GM23338 (cell line): ENCODE measurements around the gene ST14. TPM values are rescaled to one million over a fixed set of nuclear protein-coding genes. Genes with fewer than 3 reads are reported as not detected.

Experiments
- ATAC-seq: fragments of 200-7000 bp; cut with Tn5 transposase; 3 replicates; pipeline ENCODE4 v1.9.1; 2020
- DNase-seq: peaks from one replicate; pipeline ENCODE4 v3.0.0-alpha.2; 2015; ENCODE audit warnings: low spot score
- H2AFZ ChIP-seq: fragments of 200-600 bp; sonication (generic); 2 replicates; pipeline ENCODE4 v1.8.0; 2016; ENCODE audit warnings: antibody characterized with exemption, mild to moderate bottlenecking, moderate library complexity
- H3F3A ChIP-seq: fragments of 200-600 bp; sonication (generic); replicated peaks from 2 replicates; pipeline ENCODE4 v1.8.0; 2017; ENCODE audit warnings: antibody characterized with exemption, mixed run types, low read depth
- H3K27ac ChIP-seq: fragments of 200-600 bp; sonication (generic); 2 replicates; pipeline ENCODE4 v1.6.1; 2016; ENCODE audit warnings: low read depth
- H3K27me3 ChIP-seq: fragments of 200-600 bp; sonication (generic); 2 replicates; pipeline ENCODE4 v1.8.0; 2016; ENCODE audit warnings: mild to moderate bottlenecking, mixed run types, moderate library complexity; ENCODE audit not compliant: insufficient read depth
- H3K36me3 ChIP-seq: fragments of 200-600 bp; sonication (generic); 2 replicates; pipeline ENCODE4 v1.8.0; 2016; ENCODE audit warnings: mild to moderate bottlenecking; ENCODE audit not compliant: insufficient read depth
- H3K4me1 ChIP-seq: fragments of 200-600 bp; sonication (generic); 2 replicates; pipeline ENCODE4 v1.8.0; 2016; ENCODE audit warnings: mild to moderate bottlenecking, moderate library complexity; ENCODE audit not compliant: insufficient read depth
- H3K4me2 ChIP-seq: fragments of 200-600 bp; sonication (generic); 2 replicates; pipeline ENCODE4 v1.7.1; 2017; ENCODE audit warnings: mixed run types
- H3K4me3 ChIP-seq: fragments of 200-600 bp; sonication (generic); 2 replicates; pipeline ENCODE4 v1.6.1; 2016; ENCODE audit warnings: mixed run types
- H3K79me2 ChIP-seq: fragments of 200-600 bp; sonication (generic); replicated peaks from 2 replicates; pipeline ENCODE4 v1.8.0; 2017; ENCODE audit warnings: mild to moderate bottlenecking; ENCODE audit not compliant: insufficient read depth
- H3K9me2 ChIP-seq: fragments of 200-600 bp; sonication (generic); 2 replicates; pipeline ENCODE4 v1.8.0; 2017; ENCODE audit not compliant: insufficient read depth
- H4K20me1 ChIP-seq: fragments of 200-600 bp; sonication (generic); replicated peaks from 2 replicates; pipeline ENCODE4 v1.8.0; 2017; ENCODE audit warnings: mild to moderate bottlenecking; ENCODE audit not compliant: insufficient read depth
- H3K27ac Mint-ChIP-seq: 2 replicates; pipeline ENCODE4 v1.8.0; 2020; ENCODE audit warnings: inconsistent platforms, mild to moderate bottlenecking, moderate library complexity, mixed read lengths
- H3K27me3 Mint-ChIP-seq: 3 replicates; pipeline ENCODE4 v1.8.0; 2022; ENCODE audit warnings: low read depth, mild to moderate bottlenecking, moderate library complexity, mixed read lengths, inconsistent platforms; ENCODE audit not compliant: insufficient read depth, poor library complexity
- H3K36me3 Mint-ChIP-seq: 3 replicates; pipeline ENCODE4 v1.8.0; 2021; ENCODE audit warnings: low read depth, mild to moderate bottlenecking, inconsistent platforms, moderate library complexity, mixed read lengths
- H3K4me1 Mint-ChIP-seq: 3 replicates; pipeline ENCODE4 v1.8.0; 2020; ENCODE audit warnings: mild to moderate bottlenecking, inconsistent platforms, mixed read lengths
- H3K4me3 Mint-ChIP-seq: 3 replicates; pipeline ENCODE4 v1.8.0; 2021; ENCODE audit warnings: moderate library complexity, mild to moderate bottlenecking, inconsistent platforms, mixed read lengths
- H3K9me3 Mint-ChIP-seq: 3 replicates; pipeline ENCODE4 v1.8.0; 2020; ENCODE audit warnings: moderate library complexity, mild to moderate bottlenecking, inconsistent platforms, mixed read lengths
- CREB1 ChIP-seq: fragments of 250-450 bp; sonication (Bioruptor Pico); IDR thresholded peaks from 2 replicates; pipeline ENCODE4 v1.5.0; 2020; ENCODE audit warnings: low read depth, mild to moderate bottlenecking, moderate library complexity
- ETS1 ChIP-seq: IDR thresholded peaks from 2 replicates; pipeline ENCODE4 v1.6.1; 2016; ENCODE audit warnings: antibody characterized with exemption
- EZH2 ChIP-seq: fragments of 200-600 bp; sonication (generic); IDR thresholded peaks from one replicate; pipeline ENCODE4 v1.8.0; 2017; ENCODE audit warnings: antibody characterized with exemption, mild to moderate bottlenecking, low read depth; ENCODE audit not compliant: unreplicated experiment
- EZH2phosphoT487 ChIP-seq: fragments of 200-600 bp; sonication (generic); IDR thresholded peaks from one replicate; pipeline ENCODE4 v1.8.1; 2018; ENCODE audit warnings: antibody characterized with exemption; ENCODE audit not compliant: unreplicated experiment
- JUNB ChIP-seq: IDR thresholded peaks from one replicate; pipeline ENCODE4 v1.6.1; 2016; ENCODE audit warnings: antibody characterized with exemption; ENCODE audit not compliant: unreplicated experiment
- NANOG ChIP-seq: IDR thresholded peaks from 2 replicates; pipeline ENCODE4 v1.6.1; 2016; ENCODE audit warnings: antibody characterized with exemption, borderline replicate concordance
- POLR2AphosphoS5 ChIP-seq: IDR thresholded peaks from 2 replicates; pipeline ENCODE4 v1.6.1; 2016; ENCODE audit warnings: antibody characterized with exemption, low read depth
- STAT1 ChIP-seq: IDR thresholded peaks from one replicate; pipeline ENCODE4 v1.6.1; 2016; ENCODE audit warnings: antibody characterized with exemption; ENCODE audit not compliant: unreplicated experiment
- ZNF114 ChIP-seq: fragments of 250-450 bp; sonication (Bioruptor Pico); IDR thresholded peaks from 2 replicates; pipeline ENCODE4 v1.5.0; 2020; ENCODE audit warnings: mild to moderate bottlenecking, moderate library complexity
- ZNF331 ChIP-seq: fragments of 250-450 bp; sonication (Bioruptor Pico); IDR thresholded peaks from 2 replicates; pipeline ENCODE4 v1.5.0; 2020; ENCODE audit warnings: low read depth, mild to moderate bottlenecking, moderate library complexity
- polyA plus RNA-seq: library from polyadenylated mRNA; unstranded; fragments of >200 nt; fragmentation: Nextera tagmentation; extraction: Ambion mirVana; gene quantifications from 2 replicates; pipeline ENCODE4 v1.2.1, GENCODE V29; 2016
- total RNA-seq: library from RNA; depleted of rRNA; stranded (reverse); fragments of >200 nt; shearing (Covaris generic); gene quantifications from 2 replicates; pipeline ENCODE4 v1.2.3, GENCODE V29; 2014
- TF ChIP-seq, protein P1 (sequence below): fragments of 250-450 bp; sonication (Bioruptor Pico); IDR thresholded peaks from 2 replicates; pipeline ENCODE4 v1.5.0; 2020; ENCODE audit warnings: mild to moderate bottlenecking, moderate library complexity
- TF ChIP-seq, protein P2 (sequence below), 2 experiments: fragments of 200-600 bp in 1 of 2; sonication (generic) in 1 of 2; conservative IDR thresholded peaks; 2 replicates each; pipeline versions ENCODE4 v1.5.1 to v1.6.1; 2016 to 2017; ENCODE audit warnings: antibody characterized with exemption in 2 of 2, low read depth in 2 of 2, mild to moderate bottlenecking in 2 of 2, moderate library complexity in 1 of 2
- TF ChIP-seq, protein P3 (sequence below): IDR thresholded peaks from one replicate; pipeline ENCODE4 v1.6.1; 2018; ENCODE audit warnings: antibody characterized with exemption; ENCODE audit not compliant: unreplicated experiment

The ST14 gene
- total and polyA plus RNA-seq, 2 experiments from 2014 or later = 7.9 to 32.7 TPM

DNA sequence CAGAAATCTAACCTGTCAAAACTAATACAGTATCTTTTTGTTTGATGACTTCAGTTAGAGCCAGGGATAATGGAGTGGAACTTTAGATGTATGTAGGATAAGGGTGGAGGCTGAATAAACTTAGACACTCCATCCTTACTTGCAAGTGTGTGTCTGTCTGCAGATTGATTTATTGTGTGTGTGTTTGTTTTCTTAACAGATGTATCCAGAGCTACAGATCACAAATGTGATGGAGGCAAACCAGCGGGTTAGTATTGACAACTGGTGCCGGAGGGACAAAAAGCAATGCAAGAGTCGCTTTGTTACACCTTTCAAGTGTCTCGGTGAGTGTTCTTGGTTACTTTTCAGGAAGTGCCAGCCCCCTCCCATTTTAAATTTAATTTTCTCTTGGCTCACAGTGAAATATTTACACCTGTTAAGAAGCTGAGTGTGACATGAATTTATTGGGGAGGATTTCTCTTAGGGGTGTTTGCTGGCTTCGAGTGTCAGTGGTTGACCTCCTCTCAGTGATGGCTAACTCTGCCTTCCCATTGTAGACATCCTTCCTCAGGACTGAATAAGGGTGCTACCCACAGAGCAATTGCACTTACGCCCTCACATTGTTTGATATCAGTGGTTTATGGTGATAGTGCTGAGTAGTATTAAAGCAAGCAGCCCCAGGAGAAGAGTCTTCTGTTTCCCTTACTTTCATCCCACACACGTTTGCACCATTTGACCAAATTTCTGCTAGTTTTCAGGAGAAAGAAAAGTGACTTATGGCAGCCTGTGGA is 49.1 kb upstream of the ST14 start:
- no peaks in the 10 kb centered on the region for H3K27me3 ChIP-seq
- no peak overlapping the region for H3K4me3 Mint-ChIP-seq
- no peak overlapping the region for H3K27ac Mint-ChIP-seq
- H3K79me2 ChIP-seq = peaks cover 46% of the 10 kb centered on the region
- H3K36me3 Mint-ChIP-seq = peaks cover 51% of the 10 kb centered on the region
- no peak overlapping the region for H2AFZ ChIP-seq
- no peak overlapping the region for H3K4me2 ChIP-seq
- peaks cover 24% of the 10 kb centered on the region; the same call in 2 of the 3 replicates for H3K4me1 Mint-ChIP-seq
- peaks cover 4% of the 10 kb centered on the region; the same call in 2 of the 3 replicates for H3K9me3 Mint-ChIP-seq
- no peak for ATAC-seq
- peaks cover 19% of the 10 kb centered on the region for H3K36me3 ChIP-seq
- H4K20me1 ChIP-seq = peaks cover 20% of the 10 kb centered on the region
- no peak overlapping the region for H3K4me3 ChIP-seq
- no peak for DNase-seq
- no peak overlapping the region for H3K27ac ChIP-seq
- H3K4me1 ChIP-seq = peaks cover 24% of the 10 kb centered on the region
- H3K9me2 ChIP-seq = peaks cover 3% of the 10 kb centered on the region; the same call in 1 of the 2 replicates
- peaks cover 4% of the 10 kb centered on the region for H3K27me3 Mint-ChIP-seq
- TF ChIP-seq, protein P1, sequence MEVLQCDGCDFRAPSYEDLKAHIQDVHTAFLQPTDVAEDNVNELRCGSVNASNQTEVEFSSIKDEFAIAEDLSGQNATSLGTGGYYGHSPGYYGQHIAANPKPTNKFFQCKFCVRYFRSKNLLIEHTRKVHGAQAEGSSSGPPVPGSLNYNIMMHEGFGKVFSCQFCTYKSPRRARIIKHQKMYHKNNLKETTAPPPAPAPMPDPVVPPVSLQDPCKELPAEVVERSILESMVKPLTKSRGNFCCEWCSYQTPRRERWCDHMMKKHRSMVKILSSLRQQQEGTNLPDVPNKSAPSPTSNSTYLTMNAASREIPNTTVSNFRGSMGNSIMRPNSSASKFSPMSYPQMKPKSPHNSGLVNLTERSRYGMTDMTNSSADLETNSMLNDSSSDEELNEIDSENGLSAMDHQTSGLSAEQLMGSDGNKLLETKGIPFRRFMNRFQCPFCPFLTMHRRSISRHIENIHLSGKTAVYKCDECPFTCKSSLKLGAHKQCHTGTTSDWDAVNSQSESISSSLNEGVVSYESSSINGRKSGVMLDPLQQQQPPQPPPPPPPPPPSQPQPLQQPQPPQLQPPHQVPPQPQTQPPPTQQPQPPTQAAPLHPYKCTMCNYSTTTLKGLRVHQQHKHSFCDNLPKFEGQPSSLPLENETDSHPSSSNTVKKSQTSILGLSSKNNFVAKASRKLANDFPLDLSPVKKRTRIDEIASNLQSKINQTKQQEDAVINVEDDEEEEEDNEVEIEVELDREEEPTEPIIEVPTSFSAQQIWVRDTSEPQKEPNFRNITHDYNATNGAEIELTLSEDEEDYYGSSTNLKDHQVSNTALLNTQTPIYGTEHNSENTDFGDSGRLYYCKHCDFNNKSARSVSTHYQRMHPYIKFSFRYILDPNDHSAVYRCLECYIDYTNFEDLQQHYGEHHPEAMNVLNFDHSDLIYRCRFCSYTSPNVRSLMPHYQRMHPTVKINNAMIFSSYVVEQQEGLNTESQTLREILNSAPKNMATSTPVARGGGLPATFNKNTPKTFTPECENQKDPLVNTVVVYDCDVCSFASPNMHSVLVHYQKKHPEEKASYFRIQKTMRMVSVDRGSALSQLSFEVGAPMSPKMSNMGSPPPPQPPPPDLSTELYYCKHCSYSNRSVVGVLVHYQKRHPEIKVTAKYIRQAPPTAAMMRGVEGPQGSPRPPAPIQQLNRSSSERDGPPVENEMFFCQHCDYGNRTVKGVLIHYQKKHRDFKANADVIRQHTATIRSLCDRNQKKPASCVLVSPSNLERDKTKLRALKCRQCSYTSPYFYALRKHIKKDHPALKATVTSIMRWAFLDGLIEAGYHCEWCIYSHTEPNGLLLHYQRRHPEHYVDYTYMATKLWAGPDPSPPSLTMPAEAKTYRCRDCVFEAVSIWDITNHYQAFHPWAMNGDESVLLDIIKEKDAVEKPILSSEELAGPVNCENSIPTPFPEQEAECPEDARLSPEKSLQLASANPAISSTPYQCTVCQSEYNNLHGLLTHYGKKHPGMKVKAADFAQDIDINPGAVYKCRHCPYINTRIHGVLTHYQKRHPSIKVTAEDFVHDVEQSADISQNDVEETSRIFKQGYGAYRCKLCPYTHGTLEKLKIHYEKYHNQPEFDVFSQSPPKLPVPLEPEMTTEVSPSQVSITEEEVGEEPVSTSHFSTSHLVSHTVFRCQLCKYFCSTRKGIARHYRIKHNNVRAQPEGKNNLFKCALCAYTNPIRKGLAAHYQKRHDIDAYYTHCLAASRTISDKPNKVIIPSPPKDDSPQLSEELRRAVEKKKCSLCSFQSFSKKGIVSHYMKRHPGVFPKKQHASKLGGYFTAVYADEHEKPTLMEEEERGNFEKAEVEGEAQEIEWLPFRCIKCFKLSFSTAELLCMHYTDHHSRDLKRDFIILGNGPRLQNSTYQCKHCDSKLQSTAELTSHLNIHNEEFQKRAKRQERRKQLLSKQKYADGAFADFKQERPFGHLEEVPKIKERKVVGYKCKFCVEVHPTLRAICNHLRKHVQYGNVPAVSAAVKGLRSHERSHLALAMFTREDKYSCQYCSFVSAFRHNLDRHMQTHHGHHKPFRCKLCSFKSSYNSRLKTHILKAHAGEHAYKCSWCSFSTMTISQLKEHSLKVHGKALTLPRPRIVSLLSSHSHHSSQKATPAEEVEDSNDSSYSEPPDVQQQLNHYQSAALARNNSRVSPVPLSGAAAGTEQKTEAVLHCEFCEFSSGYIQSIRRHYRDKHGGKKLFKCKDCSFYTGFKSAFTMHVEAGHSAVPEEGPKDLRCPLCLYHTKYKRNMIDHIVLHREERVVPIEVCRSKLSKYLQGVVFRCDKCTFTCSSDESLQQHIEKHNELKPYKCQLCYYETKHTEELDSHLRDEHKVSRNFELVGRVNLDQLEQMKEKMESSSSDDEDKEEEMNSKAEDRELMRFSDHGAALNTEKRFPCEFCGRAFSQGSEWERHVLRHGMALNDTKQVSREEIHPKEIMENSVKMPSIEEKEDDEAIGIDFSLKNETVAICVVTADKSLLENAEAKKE (CRISPR knock-in tag) = no peak
- TF ChIP-seq ETS1 (no peak), JUNB (no peak), EZH2phosphoT487 (no peak), CREB1 (CRISPR knock-in tag) (no peak), POLR2AphosphoS5 (no peak), STAT1 (no peak), NANOG (no peak), EZH2 (no peak), ZNF331 (CRISPR knock-in tag) (no peak), ZNF114 (CRISPR knock-in tag) (no peak)
- TF ChIP-seq, protein P2, sequence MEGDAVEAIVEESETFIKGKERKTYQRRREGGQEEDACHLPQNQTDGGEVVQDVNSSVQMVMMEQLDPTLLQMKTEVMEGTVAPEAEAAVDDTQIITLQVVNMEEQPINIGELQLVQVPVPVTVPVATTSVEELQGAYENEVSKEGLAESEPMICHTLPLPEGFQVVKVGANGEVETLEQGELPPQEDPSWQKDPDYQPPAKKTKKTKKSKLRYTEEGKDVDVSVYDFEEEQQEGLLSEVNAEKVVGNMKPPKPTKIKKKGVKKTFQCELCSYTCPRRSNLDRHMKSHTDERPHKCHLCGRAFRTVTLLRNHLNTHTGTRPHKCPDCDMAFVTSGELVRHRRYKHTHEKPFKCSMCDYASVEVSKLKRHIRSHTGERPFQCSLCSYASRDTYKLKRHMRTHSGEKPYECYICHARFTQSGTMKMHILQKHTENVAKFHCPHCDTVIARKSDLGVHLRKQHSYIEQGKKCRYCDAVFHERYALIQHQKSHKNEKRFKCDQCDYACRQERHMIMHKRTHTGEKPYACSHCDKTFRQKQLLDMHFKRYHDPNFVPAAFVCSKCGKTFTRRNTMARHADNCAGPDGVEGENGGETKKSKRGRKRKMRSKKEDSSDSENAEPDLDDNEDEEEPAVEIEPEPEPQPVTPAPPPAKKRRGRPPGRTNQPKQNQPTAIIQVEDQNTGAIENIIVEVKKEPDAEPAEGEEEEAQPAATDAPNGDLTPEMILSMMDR (conservative IDR thresholded peaks at IDR 0.05; ENCODE audit: low read depth in 2 of 2) = no peak
- TF ChIP-seq, protein P3, sequence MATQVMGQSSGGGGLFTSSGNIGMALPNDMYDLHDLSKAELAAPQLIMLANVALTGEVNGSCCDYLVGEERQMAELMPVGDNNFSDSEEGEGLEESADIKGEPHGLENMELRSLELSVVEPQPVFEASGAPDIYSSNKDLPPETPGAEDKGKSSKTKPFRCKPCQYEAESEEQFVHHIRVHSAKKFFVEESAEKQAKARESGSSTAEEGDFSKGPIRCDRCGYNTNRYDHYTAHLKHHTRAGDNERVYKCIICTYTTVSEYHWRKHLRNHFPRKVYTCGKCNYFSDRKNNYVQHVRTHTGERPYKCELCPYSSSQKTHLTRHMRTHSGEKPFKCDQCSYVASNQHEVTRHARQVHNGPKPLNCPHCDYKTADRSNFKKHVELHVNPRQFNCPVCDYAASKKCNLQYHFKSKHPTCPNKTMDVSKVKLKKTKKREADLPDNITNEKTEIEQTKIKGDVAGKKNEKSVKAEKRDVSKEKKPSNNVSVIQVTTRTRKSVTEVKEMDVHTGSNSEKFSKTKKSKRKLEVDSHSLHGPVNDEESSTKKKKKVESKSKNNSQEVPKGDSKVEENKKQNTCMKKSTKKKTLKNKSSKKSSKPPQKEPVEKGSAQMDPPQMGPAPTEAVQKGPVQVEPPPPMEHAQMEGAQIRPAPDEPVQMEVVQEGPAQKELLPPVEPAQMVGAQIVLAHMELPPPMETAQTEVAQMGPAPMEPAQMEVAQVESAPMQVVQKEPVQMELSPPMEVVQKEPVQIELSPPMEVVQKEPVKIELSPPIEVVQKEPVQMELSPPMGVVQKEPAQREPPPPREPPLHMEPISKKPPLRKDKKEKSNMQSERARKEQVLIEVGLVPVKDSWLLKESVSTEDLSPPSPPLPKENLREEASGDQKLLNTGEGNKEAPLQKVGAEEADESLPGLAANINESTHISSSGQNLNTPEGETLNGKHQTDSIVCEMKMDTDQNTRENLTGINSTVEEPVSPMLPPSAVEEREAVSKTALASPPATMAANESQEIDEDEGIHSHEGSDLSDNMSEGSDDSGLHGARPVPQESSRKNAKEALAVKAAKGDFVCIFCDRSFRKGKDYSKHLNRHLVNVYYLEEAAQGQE = no peak
- no peaks in the 10 kb centered on the region for H3F3A ChIP-seq
